HepG2 (cell line): ENCODE measurements around the gene SGCE. TPM values are rescaled to one million over a fixed set of nuclear protein-coding genes. Genes with fewer than 3 reads are reported as not detected.
A peak's percentile ranks its signal among the peaks of the same experiment; 100 is the strongest.

Experiments used
- ATF6 ChIP-seq: sonication (generic); formaldehyde crosslinking; conservative IDR thresholded peaks from 2 replicates; pipeline ENCODE4 v1.4.0; 2020; ENCODE audit warnings: missing genetic modification reagents
- BHLHE40 ChIP-seq: IDR thresholded peaks from 2 replicates; pipeline ENCODE4 v1.6.1; 2011; ENCODE audit warnings: low read length, improper control_type of control experiment
- DDIT3 ChIP-seq: sonication (generic); formaldehyde crosslinking; IDR thresholded peaks from 2 replicates; pipeline ENCODE4 v1.4.0; 2020; ENCODE audit warnings: mild to moderate bottlenecking, missing genetic modification reagents
- FOXC1 ChIP-seq: sonication (generic); formaldehyde crosslinking; IDR thresholded peaks from 2 replicates; pipeline ENCODE4 v1.8.0; 2022; ENCODE audit warnings: mild to moderate bottlenecking, missing genetic modification reagents, borderline replicate concordance
- GABPB1 ChIP-seq: IDR thresholded peaks from 2 replicates; pipeline ENCODE4 v1.6.1; 2016; ENCODE audit warnings: mild to moderate bottlenecking, missing genetic modification reagents, moderate library complexity, missing compliant biosample characterization
- ISL2 ChIP-seq: sonication (generic); formaldehyde crosslinking; IDR thresholded peaks from 2 replicates; pipeline ENCODE4 v1.5.0; 2020; ENCODE audit warnings: missing genetic modification reagents
- KMT2A ChIP-seq: sonication (generic); formaldehyde crosslinking; IDR thresholded peaks from 2 replicates; pipeline ENCODE4 v1.4.0; 2020; ENCODE audit warnings: missing genetic modification reagents
- MIXL1 ChIP-seq: IDR thresholded peaks from 2 replicates; pipeline ENCODE4 v1.6.1; 2016
- NCOA5 ChIP-seq: sonication (generic); formaldehyde crosslinking; IDR thresholded peaks from 2 replicates; pipeline ENCODE4 v1.4.0; 2020; ENCODE audit warnings: missing genetic modification reagents
- NFE2L2 ChIP-seq: fragments of 150-350 bp; IDR thresholded peaks from 2 replicates; pipeline ENCODE4 v1.6.1; 2014; ENCODE audit warnings: low read length
- SIX1 ChIP-seq: sonication (generic); formaldehyde crosslinking; IDR thresholded peaks from 2 replicates; pipeline ENCODE4 v1.4.0; 2020; ENCODE audit warnings: missing genetic modification reagents, borderline replicate concordance
- SOX5 ChIP-seq: IDR thresholded peaks from 2 replicates; pipeline ENCODE4 v1.6.1; 2016; ENCODE audit warnings: borderline replicate concordance
- TBP ChIP-seq: sonication (generic); formaldehyde crosslinking; IDR thresholded peaks from 2 replicates; pipeline ENCODE4 v1.5.0; 2020; ENCODE audit warnings: missing genetic modification reagents
- ZNF543 ChIP-seq: sonication (generic); formaldehyde crosslinking; IDR thresholded peaks from 2 replicates; pipeline ENCODE4 v1.4.0; 2020; ENCODE audit warnings: mild to moderate bottlenecking, missing genetic modification reagents
- ZNF550 ChIP-seq: sonication (generic); formaldehyde crosslinking; IDR thresholded peaks from 2 replicates; pipeline ENCODE4 v1.4.0; 2020; ENCODE audit warnings: mild to moderate bottlenecking, missing genetic modification reagents, borderline replicate concordance
- ZNF749 ChIP-seq: sonication (generic); formaldehyde crosslinking; IDR thresholded peaks from 2 replicates; pipeline ENCODE4 v1.8.0; 2022; ENCODE audit warnings: mild to moderate bottlenecking, missing genetic modification reagents, moderate library complexity, borderline replicate concordance
- polyA plus RNA-seq, 8 experiments: library from polyadenylated mRNA; depleted of rRNA in 3 of 8; stranded (reverse) in 7 of 8; unstranded in 1 of 8; fragments of >200 nt; fragmentation: Illumina TruSeq in 4 of 8; extraction: Trizol in 4 of 8; gene quantifications; 2 replicates each; pipeline versions ENCODE4 v1.2.1 to v1.2.3, GENCODE V29; 2011 to 2016; ENCODE audit warnings: low read depth in 4 of 8, missing spikeins in 1 of 8, mixed read lengths in 1 of 8; ENCODE audit not compliant: insufficient read depth in 1 of 8
- total RNA-seq, 5 experiments: library from RNA; depleted of rRNA; stranded (reverse); fragments of >200 nt; fragmentation: Illumina TruSeq; extraction: Trizol; gene quantifications; 2 replicates each; pipeline ENCODE4 v1.2.3, GENCODE V29; 2016; ENCODE audit warnings: low read depth in 1 of 5
- TF ChIP-seq, protein P1 (sequence below): sonication (generic); formaldehyde crosslinking; IDR thresholded peaks from 2 replicates; pipeline ENCODE4 v1.5.1; 2020; ENCODE audit warnings: mild to moderate bottlenecking, missing genetic modification reagents, borderline replicate concordance
- TF ChIP-seq, protein P2 (sequence below): sonication (generic); formaldehyde crosslinking; IDR thresholded peaks from 2 replicates; pipeline ENCODE4 v1.4.0; 2020; ENCODE audit warnings: missing genetic modification reagents

SGCE gene
- total and polyA plus RNA-seq, 2 of the 13 experiments (the other 11 are each of a cell fraction or from before 2014, with no cell fraction given): 52.3 to 71.1 TPM

GRCh38 chr7:94561841-94562514, 94.0 kb downstream of the SGCE start (continued):
- TF ChIP-seq, protein P1, sequence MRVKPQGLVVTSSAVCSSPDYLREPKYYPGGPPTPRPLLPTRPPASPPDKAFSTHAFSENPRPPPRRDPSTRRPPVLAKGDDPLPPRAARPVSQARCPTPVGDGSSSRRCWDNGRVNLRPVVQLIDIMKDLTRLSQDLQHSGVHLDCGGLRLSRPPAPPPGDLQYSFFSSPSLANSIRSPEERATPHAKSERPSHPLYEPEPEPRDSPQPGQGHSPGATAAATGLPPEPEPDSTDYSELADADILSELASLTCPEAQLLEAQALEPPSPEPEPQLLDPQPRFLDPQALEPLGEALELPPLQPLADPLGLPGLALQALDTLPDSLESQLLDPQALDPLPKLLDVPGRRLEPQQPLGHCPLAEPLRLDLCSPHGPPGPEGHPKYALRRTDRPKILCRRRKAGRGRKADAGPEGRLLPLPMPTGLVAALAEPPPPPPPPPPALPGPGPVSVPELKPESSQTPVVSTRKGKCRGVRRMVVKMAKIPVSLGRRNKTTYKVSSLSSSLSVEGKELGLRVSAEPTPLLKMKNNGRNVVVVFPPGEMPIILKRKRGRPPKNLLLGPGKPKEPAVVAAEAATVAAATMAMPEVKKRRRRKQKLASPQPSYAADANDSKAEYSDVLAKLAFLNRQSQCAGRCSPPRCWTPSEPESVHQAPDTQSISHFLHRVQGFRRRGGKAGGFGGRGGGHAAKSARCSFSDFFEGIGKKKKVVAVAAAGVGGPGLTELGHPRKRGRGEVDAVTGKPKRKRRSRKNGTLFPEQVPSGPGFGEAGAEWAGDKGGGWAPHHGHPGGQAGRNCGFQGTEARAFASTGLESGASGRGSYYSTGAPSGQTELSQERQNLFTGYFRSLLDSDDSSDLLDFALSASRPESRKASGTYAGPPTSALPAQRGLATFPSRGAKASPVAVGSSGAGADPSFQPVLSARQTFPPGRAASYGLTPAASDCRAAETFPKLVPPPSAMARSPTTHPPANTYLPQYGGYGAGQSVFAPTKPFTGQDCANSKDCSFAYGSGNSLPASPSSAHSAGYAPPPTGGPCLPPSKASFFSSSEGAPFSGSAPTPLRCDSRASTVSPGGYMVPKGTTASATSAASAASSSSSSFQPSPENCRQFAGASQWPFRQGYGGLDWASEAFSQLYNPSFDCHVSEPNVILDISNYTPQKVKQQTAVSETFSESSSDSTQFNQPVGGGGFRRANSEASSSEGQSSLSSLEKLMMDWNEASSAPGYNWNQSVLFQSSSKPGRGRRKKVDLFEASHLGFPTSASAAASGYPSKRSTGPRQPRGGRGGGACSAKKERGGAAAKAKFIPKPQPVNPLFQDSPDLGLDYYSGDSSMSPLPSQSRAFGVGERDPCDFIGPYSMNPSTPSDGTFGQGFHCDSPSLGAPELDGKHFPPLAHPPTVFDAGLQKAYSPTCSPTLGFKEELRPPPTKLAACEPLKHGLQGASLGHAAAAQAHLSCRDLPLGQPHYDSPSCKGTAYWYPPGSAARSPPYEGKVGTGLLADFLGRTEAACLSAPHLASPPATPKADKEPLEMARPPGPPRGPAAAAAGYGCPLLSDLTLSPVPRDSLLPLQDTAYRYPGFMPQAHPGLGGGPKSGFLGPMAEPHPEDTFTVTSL (CRISPR knock-in tag): peak; percentile 93
- no peak for TF ChIP-seq ZNF543 (CRISPR knock-in tag)
- peak; percentile 99 for TF ChIP-seq SOX5 (CRISPR knock-in tag)
- TF ChIP-seq, protein P2, sequence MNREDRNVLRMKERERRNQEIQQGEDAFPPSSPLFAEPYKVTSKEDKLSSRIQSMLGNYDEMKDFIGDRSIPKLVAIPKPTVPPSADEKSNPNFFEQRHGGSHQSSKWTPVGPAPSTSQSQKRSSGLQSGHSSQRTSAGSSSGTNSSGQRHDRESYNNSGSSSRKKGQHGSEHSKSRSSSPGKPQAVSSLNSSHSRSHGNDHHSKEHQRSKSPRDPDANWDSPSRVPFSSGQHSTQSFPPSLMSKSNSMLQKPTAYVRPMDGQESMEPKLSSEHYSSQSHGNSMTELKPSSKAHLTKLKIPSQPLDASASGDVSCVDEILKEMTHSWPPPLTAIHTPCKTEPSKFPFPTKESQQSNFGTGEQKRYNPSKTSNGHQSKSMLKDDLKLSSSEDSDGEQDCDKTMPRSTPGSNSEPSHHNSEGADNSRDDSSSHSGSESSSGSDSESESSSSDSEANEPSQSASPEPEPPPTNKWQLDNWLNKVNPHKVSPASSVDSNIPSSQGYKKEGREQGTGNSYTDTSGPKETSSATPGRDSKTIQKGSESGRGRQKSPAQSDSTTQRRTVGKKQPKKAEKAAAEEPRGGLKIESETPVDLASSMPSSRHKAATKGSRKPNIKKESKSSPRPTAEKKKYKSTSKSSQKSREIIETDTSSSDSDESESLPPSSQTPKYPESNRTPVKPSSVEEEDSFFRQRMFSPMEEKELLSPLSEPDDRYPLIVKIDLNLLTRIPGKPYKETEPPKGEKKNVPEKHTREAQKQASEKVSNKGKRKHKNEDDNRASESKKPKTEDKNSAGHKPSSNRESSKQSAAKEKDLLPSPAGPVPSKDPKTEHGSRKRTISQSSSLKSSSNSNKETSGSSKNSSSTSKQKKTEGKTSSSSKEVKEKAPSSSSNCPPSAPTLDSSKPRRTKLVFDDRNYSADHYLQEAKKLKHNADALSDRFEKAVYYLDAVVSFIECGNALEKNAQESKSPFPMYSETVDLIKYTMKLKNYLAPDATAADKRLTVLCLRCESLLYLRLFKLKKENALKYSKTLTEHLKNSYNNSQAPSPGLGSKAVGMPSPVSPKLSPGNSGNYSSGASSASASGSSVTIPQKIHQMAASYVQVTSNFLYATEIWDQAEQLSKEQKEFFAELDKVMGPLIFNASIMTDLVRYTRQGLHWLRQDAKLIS (CRISPR knock-in tag): peak; percentile 41; the same call in 1 of the 2 replicates
- TF ChIP-seq DDIT3 (CRISPR knock-in tag): no peak
- TF ChIP-seq ZNF749 (CRISPR knock-in tag): no peak
- TF ChIP-seq ISL2 (CRISPR knock-in tag): peak; percentile 99
- no peak for TF ChIP-seq FOXC1
- no peak for TF ChIP-seq NCOA5
- no peak for TF ChIP-seq ATF6 (CRISPR knock-in tag)
- TF ChIP-seq KMT2A (CRISPR knock-in tag): no peak
- TF ChIP-seq SIX1 (CRISPR knock-in tag): peak; percentile 80; the same call in 1 of the 2 replicates
- TF ChIP-seq BHLHE40: no peak
- TF ChIP-seq ZNF550 (CRISPR knock-in tag): no peak
- TF ChIP-seq GABPB1 (CRISPR knock-in tag): no peak
- no peak for TF ChIP-seq TBP (CRISPR knock-in tag)
- peak; percentile 86 for TF ChIP-seq MIXL1 (CRISPR knock-in tag)
- no peak for TF ChIP-seq NFE2L2
